Dermis microvascular lymphatic vessel endothelial cell (primary cell): Measurements from ENCODE around the gene ULK1. TPM values are rescaled to one million over a fixed set of nuclear protein-coding genes. Genes with fewer than 3 reads are reported as not detected.
"Not testable (repeated sequence)": the region's sequence is repeated elsewhere in the genome, so short reads cannot be mapped to it uniquely, and the experiment has no call there.

ENCODE experiments used
- DNase-seq, 2 donors: peaks; one replicate each; pipeline versions ENCODE4 v3.0.0 to v3.0.0-alpha.2; 2010; ENCODE audit warnings: low read depth in 2 of 2
- total RNA-seq: library from RNA; depleted of rRNA; stranded (reverse); fragments of >200 nt; gene quantifications from 2 replicates; pipeline ENCODE4 v1.2.1, GENCODE V29; 2014

The ULK1 gene
- total RNA-seq, 1 donor from 2014 or later = 4.5 TPM

- no peak for DNase-seq
Observed at GRCh38 chr12:131861261-131862083, 33.0 kb upstream of the ULK1 start.

- DNase-seq = no peak
Observed at GRCh38 chr12:131862084-131862441, 32.4 kb upstream of the ULK1 start.

- DNase-seq = no peak
Observed at GRCh38 chr12:131862600-131862993, 31.8 kb upstream of the ULK1 start.

GRCh38 chr12:131862994-131863710 is 31.3 kb upstream of the ULK1 start:
- DNase-seq = no peak

- DNase-seq = no peak
Observed at GRCh38 chr12:131863711-131864396, 30.6 kb upstream of the ULK1 start.

GRCh38 chr12:131864469-131864868 is 30.0 kb upstream of the ULK1 start:
- no peak for DNase-seq

GRCh38 chr12:131865180-131865875 is 29.1 kb upstream of the ULK1 start:
- peak in 1 of 2 donors; percentile 13 for DNase-seq

- DNase-seq = no peak
Observed at GRCh38 chr12:131867471-131867870, 27.0 kb upstream of the ULK1 start.

GRCh38 chr12:131867891-131868675 is 26.3 kb upstream of the ULK1 start:
- DNase-seq = no peak

- peak; percentile 68 to 72 for DNase-seq
Observed at GRCh38 chr12:131869871-131870418, 24.5 kb upstream of the ULK1 start.

- DNase-seq = no peak
Observed at GRCh38 chr12:131871677-131872076, 22.7 kb upstream of the ULK1 start.

- DNase-seq = peak in 1 of 2 donors; percentile 42
Observed at GRCh38 chr12:131872154-131873051, 22.0 kb upstream of the ULK1 start.

- no peak for DNase-seq
Observed at GRCh38 chr12:131873293-131873692, 21.1 kb upstream of the ULK1 start.

- DNase-seq = not testable (repeated sequence)
Observed at GRCh38 chr12:131874972-131875371, 19.4 kb upstream of the ULK1 start.

GRCh38 chr12:131877216-131877615 is 17.2 kb upstream of the ULK1 start:
- not testable (repeated sequence) for DNase-seq

GRCh38 chr12:131878436-131878835 is 16.0 kb upstream of the ULK1 start:
- not testable (repeated sequence) for DNase-seq

- DNase-seq = no peak
Observed at GRCh38 chr12:131882804-131883520, 11.5 kb upstream of the ULK1 start.

- DNase-seq = no peak
Observed at GRCh38 chr12:131883521-131883900, 10.9 kb upstream of the ULK1 start.

GRCh38 chr12:131885076-131885475 is 9.3 kb upstream of the ULK1 start:
- not testable (repeated sequence) for DNase-seq
